Ishikawa (cell line): Measurements from ENCODE around the gene LRBA.

Source experiments
- EGR1 ChIP-seq: IDR thresholded peaks from 2 replicates; pipeline ENCODE4 v1.6.1; 2012
- EP300 ChIP-seq: IDR thresholded peaks from 2 replicates; pipeline ENCODE4 v1.6.1; 2012; ENCODE audit warnings: borderline replicate concordance
- TAF1 ChIP-seq: IDR thresholded peaks from 2 replicates; pipeline ENCODE4 v1.6.1; 2012; ENCODE audit warnings: low read depth, mild to moderate bottlenecking
- TCF12 ChIP-seq: IDR thresholded peaks from 2 replicates; pipeline ENCODE4 v1.6.1; 2012; ENCODE audit warnings: low read depth
- TEAD4 ChIP-seq: IDR thresholded peaks from 2 replicates; pipeline ENCODE4 v1.6.1; 2012
- YY1 ChIP-seq: IDR thresholded peaks from 2 replicates; pipeline ENCODE4 v1.6.1; 2012; ENCODE audit warnings: low read depth
- TF ChIP-seq, protein P1 (sequence below): IDR thresholded peaks from 2 replicates; pipeline ENCODE4 v1.6.1; 2012
- TF ChIP-seq, protein P2 (sequence below): IDR thresholded peaks from 2 replicates; pipeline ENCODE4 v1.6.1; 2012; ENCODE audit warnings: low read depth, mild to moderate bottlenecking

DNA sequence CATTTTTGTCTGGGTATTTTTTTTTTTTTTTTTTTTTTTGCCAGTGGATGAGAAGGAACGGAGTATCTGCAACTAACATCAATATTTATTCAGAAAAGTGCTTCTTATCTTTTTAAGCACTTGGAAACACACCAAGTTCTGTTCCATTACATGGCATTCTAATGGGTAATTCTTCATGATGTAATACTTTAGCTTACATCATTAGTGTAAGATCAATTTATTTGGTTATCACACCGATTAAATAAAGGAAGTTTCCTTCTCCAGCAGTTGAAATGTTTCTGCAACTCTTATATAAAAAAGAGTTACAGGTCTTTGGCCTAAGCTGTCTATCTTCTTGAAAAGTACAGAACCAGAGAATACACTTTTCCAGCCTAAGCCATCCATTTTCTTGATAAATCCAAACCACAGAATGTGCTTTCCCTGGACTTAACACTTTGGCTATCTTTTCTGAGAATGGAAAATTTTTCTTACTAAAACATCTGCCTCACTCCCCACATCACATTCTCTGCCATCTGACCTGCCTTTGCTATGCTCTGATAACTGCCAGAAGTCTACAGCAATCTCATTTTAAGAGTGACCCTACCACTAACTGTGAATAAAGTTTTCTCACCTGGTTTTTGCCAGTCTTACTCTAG lies 625.1 kb downstream of the LRBA start:
- TF ChIP-seq TAF1 (no peak), TCF12 (no peak), EP300 (no peak), EGR1 (no peak), YY1 (no peak), TEAD4 (no peak)
- TF ChIP-seq, protein P1, sequence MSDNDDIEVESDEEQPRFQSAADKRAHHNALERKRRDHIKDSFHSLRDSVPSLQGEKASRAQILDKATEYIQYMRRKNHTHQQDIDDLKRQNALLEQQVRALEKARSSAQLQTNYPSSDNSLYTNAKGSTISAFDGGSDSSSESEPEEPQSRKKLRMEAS = no peak
- TF ChIP-seq, protein P2, sequence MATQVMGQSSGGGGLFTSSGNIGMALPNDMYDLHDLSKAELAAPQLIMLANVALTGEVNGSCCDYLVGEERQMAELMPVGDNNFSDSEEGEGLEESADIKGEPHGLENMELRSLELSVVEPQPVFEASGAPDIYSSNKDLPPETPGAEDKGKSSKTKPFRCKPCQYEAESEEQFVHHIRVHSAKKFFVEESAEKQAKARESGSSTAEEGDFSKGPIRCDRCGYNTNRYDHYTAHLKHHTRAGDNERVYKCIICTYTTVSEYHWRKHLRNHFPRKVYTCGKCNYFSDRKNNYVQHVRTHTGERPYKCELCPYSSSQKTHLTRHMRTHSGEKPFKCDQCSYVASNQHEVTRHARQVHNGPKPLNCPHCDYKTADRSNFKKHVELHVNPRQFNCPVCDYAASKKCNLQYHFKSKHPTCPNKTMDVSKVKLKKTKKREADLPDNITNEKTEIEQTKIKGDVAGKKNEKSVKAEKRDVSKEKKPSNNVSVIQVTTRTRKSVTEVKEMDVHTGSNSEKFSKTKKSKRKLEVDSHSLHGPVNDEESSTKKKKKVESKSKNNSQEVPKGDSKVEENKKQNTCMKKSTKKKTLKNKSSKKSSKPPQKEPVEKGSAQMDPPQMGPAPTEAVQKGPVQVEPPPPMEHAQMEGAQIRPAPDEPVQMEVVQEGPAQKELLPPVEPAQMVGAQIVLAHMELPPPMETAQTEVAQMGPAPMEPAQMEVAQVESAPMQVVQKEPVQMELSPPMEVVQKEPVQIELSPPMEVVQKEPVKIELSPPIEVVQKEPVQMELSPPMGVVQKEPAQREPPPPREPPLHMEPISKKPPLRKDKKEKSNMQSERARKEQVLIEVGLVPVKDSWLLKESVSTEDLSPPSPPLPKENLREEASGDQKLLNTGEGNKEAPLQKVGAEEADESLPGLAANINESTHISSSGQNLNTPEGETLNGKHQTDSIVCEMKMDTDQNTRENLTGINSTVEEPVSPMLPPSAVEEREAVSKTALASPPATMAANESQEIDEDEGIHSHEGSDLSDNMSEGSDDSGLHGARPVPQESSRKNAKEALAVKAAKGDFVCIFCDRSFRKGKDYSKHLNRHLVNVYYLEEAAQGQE = no peak
